Measurements from ENCODE around the gene ACTN1.

The ACTN1 gene

DNA sequence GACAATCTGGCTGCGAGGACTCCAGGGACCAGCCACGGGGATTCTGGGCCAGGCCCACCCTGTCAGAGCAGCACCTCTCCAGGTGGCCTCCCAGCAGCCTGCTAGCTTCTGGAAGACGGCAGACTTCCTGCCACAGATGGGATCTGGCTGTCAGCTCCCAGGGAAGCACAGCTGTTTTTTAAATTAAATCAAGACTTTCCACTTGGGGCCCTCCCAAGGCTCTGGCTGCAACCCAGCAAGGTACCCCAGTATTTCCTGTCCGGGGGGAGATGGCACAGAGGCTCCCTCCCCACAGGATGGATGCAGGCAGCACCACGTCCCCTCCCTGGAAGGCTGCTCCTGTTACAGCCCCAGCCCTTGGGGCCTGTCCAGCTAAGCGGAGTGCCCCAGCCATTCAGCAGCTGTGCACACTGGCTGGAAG lies 56.9 kb downstream of the ACTN1 start:
- TF ChIP-seq, protein P1, sequence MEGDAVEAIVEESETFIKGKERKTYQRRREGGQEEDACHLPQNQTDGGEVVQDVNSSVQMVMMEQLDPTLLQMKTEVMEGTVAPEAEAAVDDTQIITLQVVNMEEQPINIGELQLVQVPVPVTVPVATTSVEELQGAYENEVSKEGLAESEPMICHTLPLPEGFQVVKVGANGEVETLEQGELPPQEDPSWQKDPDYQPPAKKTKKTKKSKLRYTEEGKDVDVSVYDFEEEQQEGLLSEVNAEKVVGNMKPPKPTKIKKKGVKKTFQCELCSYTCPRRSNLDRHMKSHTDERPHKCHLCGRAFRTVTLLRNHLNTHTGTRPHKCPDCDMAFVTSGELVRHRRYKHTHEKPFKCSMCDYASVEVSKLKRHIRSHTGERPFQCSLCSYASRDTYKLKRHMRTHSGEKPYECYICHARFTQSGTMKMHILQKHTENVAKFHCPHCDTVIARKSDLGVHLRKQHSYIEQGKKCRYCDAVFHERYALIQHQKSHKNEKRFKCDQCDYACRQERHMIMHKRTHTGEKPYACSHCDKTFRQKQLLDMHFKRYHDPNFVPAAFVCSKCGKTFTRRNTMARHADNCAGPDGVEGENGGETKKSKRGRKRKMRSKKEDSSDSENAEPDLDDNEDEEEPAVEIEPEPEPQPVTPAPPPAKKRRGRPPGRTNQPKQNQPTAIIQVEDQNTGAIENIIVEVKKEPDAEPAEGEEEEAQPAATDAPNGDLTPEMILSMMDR (conservative IDR thresholded peaks at IDR 0.05; ENCODE audit: control insufficient read depth, insufficient read depth, low read depth, low read length) = no peak
- no peak overlapping the region for H3K4me3 ChIP-seq (ENCODE audit: control insufficient read depth, low read depth, low read length)
- DNase-seq (ENCODE audit: low read depth) = no peak

- TF ChIP-seq, protein P1 (conservative IDR thresholded peaks at IDR 0.05; ENCODE audit: control insufficient read depth, insufficient read depth, low read depth, low read length) = no peak
- H3K4me3 ChIP-seq (ENCODE audit: control insufficient read depth, low read depth, low read length) = no peak overlapping the region
- no peak for DNase-seq (ENCODE audit: low read depth)
These were observed 57.4 kb downstream of the ACTN1 start for GRCh38 chr14:68921666-68922065.

- no peak overlapping the region for H3K4me3 ChIP-seq (ENCODE audit: control insufficient read depth, low read depth, low read length)
- TF ChIP-seq, protein P1 (conservative IDR thresholded peaks at IDR 0.05; ENCODE audit: control insufficient read depth, insufficient read depth, low read depth, low read length) = no peak
- DNase-seq (ENCODE audit: low read depth) = no peak
These were observed 58.1 kb downstream of the ACTN1 start for GRCh38 chr14:68921049-68921448.

DNA sequence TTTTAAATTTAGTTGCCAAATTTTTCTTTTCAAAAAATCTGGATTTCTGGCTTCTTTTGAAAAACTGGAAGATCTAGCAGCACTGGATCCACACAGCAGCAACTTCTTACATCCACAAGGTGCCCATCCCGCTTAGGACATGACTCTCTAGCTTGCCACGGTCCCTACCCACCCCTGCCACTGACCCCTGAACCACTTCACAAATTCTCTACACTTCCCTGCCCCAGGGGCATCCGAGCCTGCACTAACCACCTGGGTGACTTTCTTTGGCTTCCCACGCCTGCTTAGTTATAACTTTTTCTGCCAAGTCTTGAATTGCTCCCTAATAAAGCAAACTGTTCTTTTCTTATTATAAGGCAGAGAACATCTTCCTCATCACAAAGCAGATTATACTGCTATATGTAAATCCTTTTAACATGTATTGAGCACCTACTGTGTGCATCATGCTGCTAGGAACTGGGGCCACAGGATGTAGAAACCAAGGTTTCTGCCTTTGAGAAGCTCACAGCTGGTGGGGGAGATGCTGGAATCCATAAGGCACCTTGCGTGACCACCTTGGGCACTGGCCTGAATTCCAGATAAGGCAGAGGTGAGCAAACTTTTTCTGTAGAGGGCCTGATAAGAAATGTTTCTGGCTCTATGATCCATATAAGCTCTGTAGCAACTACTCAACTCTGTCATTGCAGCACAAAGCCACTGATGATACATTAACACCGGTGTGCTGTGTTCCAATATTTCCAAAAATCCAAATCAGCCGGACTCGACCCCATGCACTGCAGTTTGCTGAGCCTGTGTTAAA lies 59.8 kb downstream of the ACTN1 start:
- DNase-seq (ENCODE audit: low read depth) = no peak
- TF ChIP-seq, protein P1 (conservative IDR thresholded peaks at IDR 0.05; ENCODE audit: control insufficient read depth, insufficient read depth, low read depth, low read length) = no peak
- no peak overlapping the region for H3K4me3 ChIP-seq (ENCODE audit: control insufficient read depth, low read depth, low read length)

GRCh38 chr14:68918612-68919011 lies 60.5 kb downstream of the ACTN1 start:
- TF ChIP-seq, protein P1 (conservative IDR thresholded peaks at IDR 0.05; ENCODE audit: control insufficient read depth, insufficient read depth, low read depth, low read length) = no peak

DNA sequence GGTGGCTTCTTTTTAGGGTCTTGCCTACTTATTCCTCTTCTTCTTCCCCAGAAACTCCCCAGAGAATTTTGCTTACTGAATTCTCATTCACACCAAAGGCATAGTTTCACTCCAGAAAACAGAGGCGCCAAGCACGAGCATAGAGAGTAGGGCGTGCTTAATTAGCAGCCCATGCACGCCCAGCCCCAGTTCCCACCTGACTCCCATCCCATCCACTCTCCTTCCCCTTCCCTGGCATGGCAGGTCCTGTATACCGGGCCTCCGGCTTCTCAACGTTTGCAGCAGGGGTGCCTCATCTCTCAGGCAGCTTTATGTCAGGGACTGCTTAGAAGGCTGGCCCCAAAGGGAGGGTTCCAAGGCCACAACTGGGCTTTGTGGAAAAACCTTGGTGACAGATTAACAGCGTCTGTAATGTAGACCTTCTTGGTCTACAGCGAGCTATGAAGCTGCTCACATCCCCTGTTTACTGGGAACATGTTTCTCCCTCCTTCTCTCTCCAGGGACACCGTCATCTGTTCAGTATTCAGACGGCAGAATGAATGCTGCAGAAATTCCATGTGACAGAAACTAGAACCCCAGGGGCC lies 62.7 kb downstream of the ACTN1 start:
- no peak overlapping the region for H3K4me3 ChIP-seq (ENCODE audit: control insufficient read depth, low read depth, low read length)
- TF ChIP-seq, protein P1 (conservative IDR thresholded peaks at IDR 0.05; ENCODE audit: control insufficient read depth, insufficient read depth, low read depth, low read length) = no peak
- no peak for DNase-seq (ENCODE audit: low read depth)

More at GRCh38 chr14:68918612-68919011, 60.5 kb downstream of the ACTN1 start:
- no peak for DNase-seq (ENCODE audit: low read depth)
- H3K4me3 ChIP-seq (ENCODE audit: control insufficient read depth, low read depth, low read length) = no peak overlapping the region

Measured in fibroblast of mammary gland (primary cell).